Fibroblast of mammary gland (primary cell): ENCODE results near the gene EFNB2.

Source experiments
- DNase-seq: peaks from one replicate; pipeline ENCODE4 v3.0.0-alpha.2; 2010; ENCODE audit warnings: low read depth
- H3K4me3 ChIP-seq: 2 replicates; pipeline ENCODE4 v1.5.1; 2011; ENCODE audit warnings: low read depth, mild to moderate bottlenecking, low read length, moderate library complexity; ENCODE audit not compliant: control insufficient read depth
- CTCF ChIP-seq: conservative IDR thresholded peaks from 2 replicates; pipeline ENCODE4 v1.5.1; 2011; ENCODE audit warnings: low read depth, low read length, inconsistent platforms; ENCODE audit not compliant: control insufficient read depth, insufficient read depth

EFNB2 gene

DNA sequence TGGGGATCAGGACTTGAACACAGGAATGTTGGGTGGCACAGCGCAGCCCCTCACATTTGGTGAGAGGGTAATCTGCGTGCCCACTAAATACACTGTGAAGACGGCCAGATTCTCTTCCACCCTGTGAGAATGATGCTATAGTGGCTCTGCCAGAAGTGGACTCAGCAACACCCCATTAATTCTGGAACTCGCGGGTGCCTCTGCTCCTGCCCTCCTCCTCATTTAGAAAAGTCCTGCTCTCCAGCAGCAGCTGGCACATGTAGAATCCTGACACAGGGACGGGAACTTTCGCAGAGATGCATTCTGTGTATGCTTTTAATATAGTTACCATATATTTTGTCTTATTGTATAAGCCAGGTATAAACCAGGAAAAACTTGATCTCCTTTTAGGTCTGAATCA is 57.3 kb downstream of the EFNB2 start:
- no peak for DNase-seq
- H3K4me3 ChIP-seq, result no peak overlapping the region
- TF ChIP-seq CTCF, result no peak

DNA sequence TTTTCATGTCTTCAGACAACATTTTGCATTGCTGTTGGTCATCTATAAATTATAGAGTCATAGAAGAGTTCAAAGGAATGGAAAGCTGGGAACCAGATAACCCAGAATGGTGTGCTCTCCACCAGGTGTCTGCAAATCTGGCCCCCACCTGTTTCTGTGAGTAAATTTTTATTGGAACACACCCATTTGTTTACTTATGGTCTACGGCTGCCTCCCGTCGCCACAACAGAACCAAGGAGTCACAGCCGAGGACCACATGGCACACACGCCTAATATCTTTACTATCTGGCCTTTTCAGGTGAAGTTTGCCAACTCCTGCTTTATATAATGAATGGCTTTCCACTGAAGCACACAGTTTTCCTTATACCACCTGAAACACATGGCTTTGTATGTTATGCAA is 58.2 kb downstream of the EFNB2 start:
- no peak overlapping the region for H3K4me3 ChIP-seq
- no peak for TF ChIP-seq CTCF
- DNase-seq, result no peak

- no peak overlapping the region for H3K4me3 ChIP-seq
- TF ChIP-seq CTCF, result no peak
- DNase-seq, result no peak
These were observed 59.6 kb downstream of the EFNB2 start for GRCh38 chr13:106475852-106476251.

DNA sequence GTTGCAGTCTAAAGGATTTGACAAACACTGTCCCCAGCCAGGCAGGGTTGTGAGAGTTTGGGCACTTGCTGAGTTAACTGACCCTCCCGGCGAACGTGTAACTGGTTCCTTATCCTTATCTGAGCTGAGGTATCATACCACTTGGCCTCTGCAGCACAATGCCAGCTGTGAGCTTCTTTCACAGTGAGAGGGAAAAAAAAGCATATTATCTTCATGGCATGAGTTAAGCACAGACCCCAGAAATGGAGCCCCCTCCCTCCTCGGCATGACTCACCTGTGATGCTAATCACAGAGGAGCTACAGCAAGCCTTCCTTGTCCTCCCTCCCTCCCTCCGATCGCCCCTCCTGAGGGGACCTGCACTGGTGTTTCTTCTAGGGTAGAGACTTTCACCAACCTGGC is 60.5 kb downstream of the EFNB2 start:
- no peak overlapping the region for H3K4me3 ChIP-seq
- DNase-seq, result no peak
- TF ChIP-seq CTCF, result no peak

GRCh38 chr13:106473154-106473553 is 62.3 kb downstream of the EFNB2 start:
- no peak for DNase-seq
- no peak overlapping the region for H3K4me3 ChIP-seq
- TF ChIP-seq CTCF, result no peak

DNA sequence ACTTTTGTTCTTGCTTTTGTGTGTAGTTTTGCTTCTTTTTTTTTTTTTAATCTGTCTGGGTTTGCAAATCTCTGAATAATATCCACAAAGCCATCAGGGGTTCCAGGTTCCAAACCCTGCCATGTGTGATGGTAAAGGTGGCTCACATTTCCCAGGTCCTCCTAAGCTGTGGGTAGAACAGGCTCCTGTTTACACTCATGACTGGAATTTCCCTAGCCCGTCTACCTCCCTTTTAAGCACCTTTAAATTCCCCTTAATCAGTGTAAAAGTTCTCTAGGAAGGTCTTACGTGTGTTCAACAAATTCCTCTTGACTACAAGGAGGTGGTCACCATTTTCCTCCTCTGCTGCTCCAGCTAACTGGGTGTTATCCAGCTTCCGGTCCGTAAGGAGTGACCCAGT is 62.8 kb downstream of the EFNB2 start:
- H3K4me3 ChIP-seq, result no peak overlapping the region
- DNase-seq, result no peak
- no peak for TF ChIP-seq CTCF

DNA sequence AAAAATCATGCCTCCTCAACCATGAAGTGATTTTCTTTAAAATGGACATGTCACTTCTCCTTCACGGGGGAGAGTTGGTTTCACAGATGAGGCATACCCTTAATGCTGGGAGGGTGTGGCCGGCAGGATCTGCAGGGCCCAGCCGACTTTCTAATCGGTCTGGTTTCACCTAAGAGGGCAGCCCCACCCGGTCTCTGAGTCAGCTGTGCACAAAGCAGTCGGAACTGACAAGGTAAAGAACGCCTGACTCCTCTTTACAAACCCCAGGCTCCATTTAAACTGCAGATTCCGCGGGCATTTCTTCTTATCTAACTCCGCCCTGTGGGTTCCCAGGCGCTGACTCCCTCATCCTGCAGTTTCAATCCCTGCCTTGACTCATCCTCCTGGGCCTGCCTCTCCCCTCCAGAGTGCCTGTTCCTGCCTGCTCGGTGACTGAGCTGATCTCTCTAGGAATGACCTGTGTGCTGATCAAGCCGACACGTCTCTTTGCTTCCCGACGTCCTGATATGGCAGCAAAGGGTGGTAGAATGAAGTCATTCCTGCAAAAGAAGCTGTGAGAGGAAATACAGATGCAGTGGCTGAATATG is 63.4 kb downstream of the EFNB2 start:
- peak; percentile 89 for DNase-seq
- H3K4me3 ChIP-seq, result peak overlapping the region; percentile 45
- TF ChIP-seq CTCF, result no peak
